ENCODE data around the gene ID2.

The ID2 gene

GRCh38 chr2:8679827-8680731 lies 1.8 kb upstream of the ID2 start (continued):
- TF ChIP-seq FEZF1 (tag by site-specific recombination; IDR thresholded peaks at IDR 0.05) (no peak), TSHZ1 (tag by site-specific recombination; IDR thresholded peaks at IDR 0.05; ENCODE audit: borderline replicate concordance) (no peak), ZNF830 (tag by site-specific recombination; IDR thresholded peaks at IDR 0.05; ENCODE audit: low read depth) (no peak), TCF7L2 (IDR thresholded peaks at IDR 0.05; ENCODE audit: borderline replicate concordance, low read depth, low read length) (peak; percentile 53), ZIC2 (tag by site-specific recombination; IDR thresholded peaks at IDR 0.05) (no peak), ZBTB20 (tag by site-specific recombination; IDR thresholded peaks at IDR 0.05) (peak; percentile 52), ZNF707 (tag by site-specific recombination; IDR thresholded peaks at IDR 0.05) (no peak), ZNF391 (tag by site-specific recombination; IDR thresholded peaks at IDR 0.05; ENCODE audit: borderline replicate concordance, low read depth) (no peak), ZNF423 (tag by site-specific recombination; IDR thresholded peaks at IDR 0.05) (peak; percentile 94), GLIS2 (tag by site-specific recombination; IDR thresholded peaks at IDR 0.05) (peak; percentile 71), MZF1 (tag by site-specific recombination; IDR thresholded peaks at IDR 0.05; ENCODE audit: borderline replicate concordance) (no peak), TRIM28 (IDR thresholded peaks at IDR 0.05; ENCODE audit: borderline replicate concordance, low read length) (peak; percentile 44; the same call in 1 of the 2 replicates), ZNF148 (tag by site-specific recombination; IDR thresholded peaks at IDR 0.05; ENCODE audit: borderline replicate concordance) (no peak), SP7 (tag by site-specific recombination; IDR thresholded peaks at IDR 0.05) (no peak), ZNF311 (tag by site-specific recombination; IDR thresholded peaks at IDR 0.05; ENCODE audit: borderline replicate concordance) (no peak), KLF8 (tag by site-specific recombination; IDR thresholded peaks at IDR 0.05) (no peak; the same call in 1 of the 2 replicates), GLIS1 (tag by site-specific recombination; IDR thresholded peaks at IDR 0.05) (peak; percentile 75), PBX3 (CRISPR knock-in tag; IDR thresholded peaks at IDR 0.05) (no peak), ZNF394 (tag by site-specific recombination; IDR thresholded peaks at IDR 0.05; ENCODE audit: borderline replicate concordance) (no peak), ZNF266 (tag by site-specific recombination; IDR thresholded peaks at IDR 0.05; ENCODE audit: low read depth) (no peak), ZNF544 (tag by site-specific recombination; IDR thresholded peaks at IDR 0.05) (no peak), SCRT1 (tag by site-specific recombination; IDR thresholded peaks at IDR 0.05; ENCODE audit: borderline replicate concordance) (no peak), ZNF202 (tag by site-specific recombination; IDR thresholded peaks at IDR 0.05; ENCODE audit: borderline replicate concordance) (no peak), ZBTB44 (tag by site-specific recombination; IDR thresholded peaks at IDR 0.05) (no peak), RBAK (tag by site-specific recombination; IDR thresholded peaks at IDR 0.05) (no peak)
- TF ChIP-seq, protein P1, sequence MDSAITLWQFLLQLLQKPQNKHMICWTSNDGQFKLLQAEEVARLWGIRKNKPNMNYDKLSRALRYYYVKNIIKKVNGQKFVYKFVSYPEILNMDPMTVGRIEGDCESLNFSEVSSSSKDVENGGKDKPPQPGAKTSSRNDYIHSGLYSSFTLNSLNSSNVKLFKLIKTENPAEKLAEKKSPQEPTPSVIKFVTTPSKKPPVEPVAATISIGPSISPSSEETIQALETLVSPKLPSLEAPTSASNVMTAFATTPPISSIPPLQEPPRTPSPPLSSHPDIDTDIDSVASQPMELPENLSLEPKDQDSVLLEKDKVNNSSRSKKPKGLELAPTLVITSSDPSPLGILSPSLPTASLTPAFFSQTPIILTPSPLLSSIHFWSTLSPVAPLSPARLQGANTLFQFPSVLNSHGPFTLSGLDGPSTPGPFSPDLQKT (IDR thresholded peaks at IDR 0.05; ENCODE audit: borderline replicate concordance, low read depth, low read length), result no peak
- TF ChIP-seq, protein P2, sequence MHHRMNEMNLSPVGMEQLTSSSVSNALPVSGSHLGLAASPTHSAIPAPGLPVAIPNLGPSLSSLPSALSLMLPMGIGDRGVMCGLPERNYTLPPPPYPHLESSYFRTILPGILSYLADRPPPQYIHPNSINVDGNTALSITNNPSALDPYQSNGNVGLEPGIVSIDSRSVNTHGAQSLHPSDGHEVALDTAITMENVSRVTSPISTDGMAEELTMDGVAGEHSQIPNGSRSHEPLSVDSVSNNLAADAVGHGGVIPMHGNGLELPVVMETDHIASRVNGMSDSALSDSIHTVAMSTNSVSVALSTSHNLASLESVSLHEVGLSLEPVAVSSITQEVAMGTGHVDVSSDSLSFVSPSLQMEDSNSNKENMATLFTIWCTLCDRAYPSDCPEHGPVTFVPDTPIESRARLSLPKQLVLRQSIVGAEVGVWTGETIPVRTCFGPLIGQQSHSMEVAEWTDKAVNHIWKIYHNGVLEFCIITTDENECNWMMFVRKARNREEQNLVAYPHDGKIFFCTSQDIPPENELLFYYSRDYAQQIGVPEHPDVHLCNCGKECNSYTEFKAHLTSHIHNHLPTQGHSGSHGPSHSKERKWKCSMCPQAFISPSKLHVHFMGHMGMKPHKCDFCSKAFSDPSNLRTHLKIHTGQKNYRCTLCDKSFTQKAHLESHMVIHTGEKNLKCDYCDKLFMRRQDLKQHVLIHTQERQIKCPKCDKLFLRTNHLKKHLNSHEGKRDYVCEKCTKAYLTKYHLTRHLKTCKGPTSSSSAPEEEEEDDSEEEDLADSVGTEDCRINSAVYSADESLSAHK (tag by site-specific recombination; IDR thresholded peaks at IDR 0.05), result no peak
